Fibroblast of lung (primary cell): Measurements from ENCODE around the gene AADACL3.

Experiments used
- CTCF ChIP-seq, 2 donors: IDR thresholded peaks in 1 of 2; conservative IDR thresholded peaks in 1 of 2; 1 replicate in 1 of 2; 2 replicates in 1 of 2; pipeline ENCODE4 v1.5.1; 2011 to 2012; ENCODE audit warnings: low read length in 2 of 2, control low read depth in 1 of 2, inconsistent platforms in 1 of 2, low read depth in 1 of 2, mild to moderate bottlenecking in 1 of 2
- EZH2 ChIP-seq: IDR thresholded peaks from 2 replicates; pipeline ENCODE4 v1.5.1; 2012; ENCODE audit warnings: low read length, control low read depth, mild to moderate bottlenecking; ENCODE audit errors: missing control alignments

- TF ChIP-seq CTCF (conservative IDR thresholded peaks at IDR 0.05 in 1 of 2, IDR thresholded peaks at IDR 0.05 in 1 of 2; ENCODE audit: low read depth in 1 of 2, low read length in 2 of 2): no peak
- no peak for TF ChIP-seq EZH2
Observed at GRCh38 chr1:12678350-12678749, 37.6 kb upstream of the AADACL3 start.
